ENCODE results near the gene MX2. TPM values are rescaled to one million over a fixed set of nuclear protein-coding genes. Genes with fewer than 3 reads are reported as not detected.

MX2 gene
- total and polyA plus RNA-seq, 10 of the 15 experiments (the other 5 are each of a cell fraction or from before 2014, with no cell fraction given) = 10.5 to 167 (median 46.1) TPM

- Histone ChIP-seq H4K20me1 (ENCODE audit: control insufficient read depth, insufficient read depth) (peaks cover 41% of the 10 kb centered on the region), H3K4me3 (no peak overlapping the region), H3K36me3 (ENCODE audit: control insufficient read depth in 2 of 2, insufficient read depth in 2 of 2, low read length in 1 of 2) (peaks cover 36 to 83% of the 10 kb centered on the region in 2 experiments), H3K27me3 (replicated peaks in 1 of 2; ENCODE audit: control insufficient read depth in 2 of 2, insufficient read depth in 2 of 2, low read length in 1 of 2) (no peaks in the 10 kb centered on the region), H3K9me3 (replicated peaks; ENCODE audit: control insufficient read depth, insufficient read depth, low read length) (peaks cover 8% of the 10 kb centered on the region), H3K4me1 (ENCODE audit: control insufficient read depth, insufficient read depth, low read length) (peaks cover 18% of the 10 kb centered on the region), H3K27ac (ENCODE audit: control insufficient read depth, insufficient read depth) (no peak overlapping the region), H3K4me2 (ENCODE audit: control insufficient read depth, insufficient read depth) (no peak overlapping the region), H3K79me2 (ENCODE audit: control insufficient read depth, insufficient read depth, low read length) (peaks cover 43% of the 10 kb centered on the region), H3K9ac (ENCODE audit: control insufficient read depth, insufficient read depth, low read length) (no peak overlapping the region), H2AFZ (ENCODE audit: control insufficient read depth, low read depth, low read length) (no peak overlapping the region)
- no peak for FAIRE-seq
- in situ Hi-C loops (cut with MboI) (no loop called here), intact Hi-C loops (cut with micrococcal nuclease; ENCODE audit: unreplicated experiment) (no loop called here)
- WGBS (ENCODE audit: insufficient coverage, insufficient replicate concordance, low lambda C conversion rate, missing lambda C conversion rate) = 98% methylated on average over 11 of the region's 11 CpGs
- ChIA-PET SMC1A (ENCODE audit: uncharacterized antibody, unreplicated experiment) (no interaction called here), RAD21 (ENCODE audit: unreplicated experiment) (no interaction called here), POLR2A (no interaction called here), CTCF (no interaction called here)
- DNase-seq (ENCODE audit: low read depth, low spot score) = no peak
- TF ChIP-seq POLR2AphosphoS5 (IDR thresholded peaks at IDR 0.05; ENCODE audit: low read length) (peak; percentile 54), WRNIP1 (IDR thresholded peaks at IDR 0.05; ENCODE audit: borderline replicate concordance, low read depth, low read length) (no peak), POLR2A (IDR thresholded peaks at IDR 0.05; ENCODE audit: low read depth, low read length) (peak; percentile 55), CREB1 (IDR thresholded peaks at IDR 0.05; ENCODE audit: low read depth) (no peak), ELK1 (IDR thresholded peaks at IDR 0.05; ENCODE audit: low read depth, low read length) (no peak), ZNF207 (IDR thresholded peaks at IDR 0.05; ENCODE audit: borderline replicate concordance) (no peak), STAT3 (IDR thresholded peaks at IDR 0.05; ENCODE audit: low read depth, low read length) (no peak), TCF7 (IDR thresholded peaks at IDR 0.05; ENCODE audit: borderline replicate concordance) (no peak), ZNF24 (IDR thresholded peaks at IDR 0.05) (no peak), SKIL (IDR thresholded peaks at IDR 0.05; ENCODE audit: low read depth, poor library complexity, severe bottlenecking) (no peak)
- TF ChIP-seq, protein P1, sequence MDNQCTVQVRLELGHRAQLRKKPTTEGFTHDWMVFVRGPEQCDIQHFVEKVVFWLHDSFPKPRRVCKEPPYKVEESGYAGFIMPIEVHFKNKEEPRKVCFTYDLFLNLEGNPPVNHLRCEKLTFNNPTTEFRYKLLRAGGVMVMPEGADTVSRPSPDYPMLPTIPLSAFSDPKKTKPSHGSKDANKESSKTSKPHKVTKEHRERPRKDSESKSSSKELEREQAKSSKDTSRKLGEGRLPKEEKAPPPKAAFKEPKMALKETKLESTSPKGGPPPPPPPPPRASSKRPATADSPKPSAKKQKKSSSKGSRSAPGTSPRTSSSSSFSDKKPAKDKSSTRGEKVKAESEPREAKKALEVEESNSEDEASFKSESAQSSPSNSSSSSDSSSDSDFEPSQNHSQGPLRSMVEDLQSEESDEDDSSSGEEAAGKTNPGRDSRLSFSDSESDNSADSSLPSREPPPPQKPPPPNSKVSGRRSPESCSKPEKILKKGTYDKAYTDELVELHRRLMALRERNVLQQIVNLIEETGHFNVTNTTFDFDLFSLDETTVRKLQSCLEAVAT (IDR thresholded peaks at IDR 0.05) = no peak
- TF ChIP-seq, protein P2, sequence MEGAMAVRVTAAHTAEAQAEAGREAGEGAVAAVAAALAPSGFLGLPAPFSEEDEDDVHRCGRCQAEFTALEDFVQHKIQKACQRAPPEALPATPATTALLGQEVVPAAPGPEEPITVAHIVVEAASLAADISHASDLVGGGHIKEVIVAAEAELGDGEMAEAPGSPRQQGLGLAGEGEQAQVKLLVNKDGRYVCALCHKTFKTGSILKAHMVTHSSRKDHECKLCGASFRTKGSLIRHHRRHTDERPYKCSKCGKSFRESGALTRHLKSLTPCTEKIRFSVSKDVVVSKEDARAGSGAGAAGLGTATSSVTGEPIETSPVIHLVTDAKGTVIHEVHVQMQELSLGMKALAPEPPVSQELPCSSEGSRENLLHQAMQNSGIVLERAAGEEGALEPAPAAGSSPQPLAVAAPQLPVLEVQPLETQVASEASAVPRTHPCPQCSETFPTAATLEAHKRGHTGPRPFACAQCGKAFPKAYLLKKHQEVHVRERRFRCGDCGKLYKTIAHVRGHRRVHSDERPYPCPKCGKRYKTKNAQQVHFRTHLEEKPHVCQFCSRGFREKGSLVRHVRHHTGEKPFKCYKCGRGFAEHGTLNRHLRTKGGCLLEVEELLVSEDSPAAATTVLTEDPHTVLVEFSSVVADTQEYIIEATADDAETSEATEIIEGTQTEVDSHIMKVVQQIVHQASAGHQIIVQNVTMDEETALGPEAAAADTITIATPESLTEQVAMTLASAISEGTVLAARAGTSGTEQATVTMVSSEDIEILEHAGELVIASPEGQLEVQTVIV (IDR thresholded peaks at IDR 0.05; ENCODE audit: borderline replicate concordance, partially characterized antibody) = no peak
- TF ChIP-seq, protein P3, sequence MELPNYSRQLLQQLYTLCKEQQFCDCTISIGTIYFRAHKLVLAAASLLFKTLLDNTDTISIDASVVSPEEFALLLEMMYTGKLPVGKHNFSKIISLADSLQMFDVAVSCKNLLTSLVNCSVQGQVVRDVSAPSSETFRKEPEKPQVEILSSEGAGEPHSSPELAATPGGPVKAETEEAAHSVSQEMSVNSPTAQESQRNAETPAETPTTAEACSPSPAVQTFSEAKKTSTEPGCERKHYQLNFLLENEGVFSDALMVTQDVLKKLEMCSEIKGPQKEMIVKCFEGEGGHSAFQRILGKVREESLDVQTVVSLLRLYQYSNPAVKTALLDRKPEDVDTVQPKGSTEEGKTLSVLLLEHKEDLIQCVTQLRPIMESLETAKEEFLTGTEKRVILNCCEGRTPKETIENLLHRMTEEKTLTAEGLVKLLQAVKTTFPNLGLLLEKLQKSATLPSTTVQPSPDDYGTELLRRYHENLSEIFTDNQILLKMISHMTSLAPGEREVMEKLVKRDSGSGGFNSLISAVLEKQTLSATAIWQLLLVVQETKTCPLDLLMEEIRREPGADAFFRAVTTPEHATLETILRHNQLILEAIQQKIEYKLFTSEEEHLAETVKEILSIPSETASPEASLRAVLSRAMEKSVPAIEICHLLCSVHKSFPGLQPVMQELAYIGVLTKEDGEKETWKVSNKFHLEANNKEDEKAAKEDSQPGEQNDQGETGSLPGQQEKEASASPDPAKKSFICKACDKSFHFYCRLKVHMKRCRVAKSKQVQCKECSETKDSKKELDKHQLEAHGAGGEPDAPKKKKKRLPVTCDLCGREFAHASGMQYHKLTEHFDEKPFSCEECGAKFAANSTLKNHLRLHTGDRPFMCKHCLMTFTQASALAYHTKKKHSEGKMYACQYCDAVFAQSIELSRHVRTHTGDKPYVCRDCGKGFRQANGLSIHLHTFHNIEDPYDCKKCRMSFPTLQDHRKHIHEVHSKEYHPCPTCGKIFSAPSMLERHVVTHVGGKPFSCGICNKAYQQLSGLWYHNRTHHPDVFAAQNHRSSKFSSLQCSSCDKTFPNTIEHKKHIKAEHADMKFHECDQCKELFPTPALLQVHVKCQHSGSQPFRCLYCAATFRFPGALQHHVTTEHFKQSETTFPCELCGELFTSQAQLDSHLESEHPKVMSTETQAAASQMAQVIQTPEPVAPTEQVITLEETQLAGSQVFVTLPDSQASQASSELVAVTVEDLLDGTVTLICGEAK (IDR thresholded peaks at IDR 0.05; ENCODE audit: borderline replicate concordance) = no peak
- no TSS peak for BruUV-seq (replicated peaks)
- ATAC-seq = no peak
Measured at GRCh38 chr21:41435706-41436105, 73.9 kb downstream of the MX2 start.

Measured in GM12878 (cell line).